HAP-1 (cell line): Measurements from ENCODE around the gene CDC42EP4.

Source experiments
- DNase-seq, 2 experiments: peaks; one replicate each; pipeline ENCODE4 v3.0.0-alpha.2; 2016 to 2020; ENCODE audit warnings: low spot score in 2 of 2
- H3K27me3 ChIP-seq: fragments of 250-450 bp; sonication (Bioruptor Pico); 2 replicates; pipeline ENCODE4 v1.5.1; 2020; ENCODE audit warnings: low read depth, mild to moderate bottlenecking, moderate library complexity
- H3K36me3 ChIP-seq: fragments of 250-450 bp; sonication (Bioruptor Pico); replicated peaks from 2 replicates; pipeline ENCODE4 v1.5.1; 2020; ENCODE audit warnings: mild to moderate bottlenecking
- H3K4me1 ChIP-seq: fragments of 250-450 bp; sonication (Bioruptor Pico); 2 replicates; pipeline ENCODE4 v1.5.1; 2020; ENCODE audit warnings: mild to moderate bottlenecking
- H3K4me3 ChIP-seq: fragments of 250-450 bp; sonication (Bioruptor Pico); 2 replicates; pipeline ENCODE4 v1.5.1; 2020; ENCODE audit warnings: mild to moderate bottlenecking, moderate library complexity
- H3K9me3 ChIP-seq: fragments of 250-450 bp; sonication (Bioruptor Pico); 2 replicates; pipeline ENCODE4 v1.5.1; 2020; ENCODE audit warnings: mild to moderate bottlenecking, moderate library complexity
- in situ Hi-C: fragments of 300-500 bp; cut with MboI; formaldehyde crosslinking; loops from 3 replicates; pipeline ENCODE4 v1.14.3; 2020; ENCODE audit warnings: low sequenced_read_pairs, inconsistent platforms, mixed read lengths

The CDC42EP4 gene

GRCh38 chr17:73308017-73308823 lies 3.6 kb downstream of the CDC42EP4 start:
- in situ Hi-C loops = no loop called here
- no peaks in the 10 kb centered on the region for H3K27me3 ChIP-seq
- H3K9me3 ChIP-seq = no peaks in the 10 kb centered on the region
- DNase-seq = peak in 1 of 2 experiments; percentile 39
- H3K4me3 ChIP-seq = no peak overlapping the region
- H3K36me3 ChIP-seq = peaks cover 4% of the 10 kb centered on the region; the same call in 1 of the 2 replicates
- peaks cover 27% of the 10 kb centered on the region for H3K4me1 ChIP-seq

GRCh38 chr17:73307130-73307529 lies 4.7 kb downstream of the CDC42EP4 start:
- no peak for DNase-seq
- Histone ChIP-seq H3K27me3 (no peaks in the 10 kb centered on the region), H3K4me3 (no peak overlapping the region), H3K4me1 (peaks cover 16% of the 10 kb centered on the region), H3K36me3 (peaks cover 4% of the 10 kb centered on the region; the same call in 1 of the 2 replicates), H3K9me3 (no peaks in the 10 kb centered on the region)
- in situ Hi-C loops = no loop called here

GRCh38 chr17:73305845-73306836 lies 5.7 kb downstream of the CDC42EP4 start:
- no peaks in the 10 kb centered on the region for H3K27me3 ChIP-seq
- peaks cover 15% of the 10 kb centered on the region for H3K4me1 ChIP-seq
- H3K9me3 ChIP-seq = no peaks in the 10 kb centered on the region
- no peak overlapping the region for H3K4me3 ChIP-seq
- no peak for DNase-seq
- no peaks in the 10 kb centered on the region for H3K36me3 ChIP-seq
- in situ Hi-C loops = no loop called here

- H3K9me3 ChIP-seq = no peaks in the 10 kb centered on the region
- H3K4me1 ChIP-seq = peaks cover 15% of the 10 kb centered on the region
- peak in 1 of 2 experiments; percentile 47 for DNase-seq
- H3K36me3 ChIP-seq = no peaks in the 10 kb centered on the region
- H3K27me3 ChIP-seq = no peaks in the 10 kb centered on the region
- H3K4me3 ChIP-seq = 0 out of 2 replicates have a peak overlapping the region, but pooled peaks have one; percentile 2
- in situ Hi-C loops = no loop called here
Observed at GRCh38 chr17:73304971-73305812, 6.6 kb downstream of the CDC42EP4 start.

- H3K4me3 ChIP-seq = no peak overlapping the region
- in situ Hi-C loops = no loop called here
- DNase-seq = no peak
- no peaks in the 10 kb centered on the region for H3K9me3 ChIP-seq
- H3K4me1 ChIP-seq = peaks cover 11% of the 10 kb centered on the region
- H3K36me3 ChIP-seq = no peaks in the 10 kb centered on the region
- H3K27me3 ChIP-seq = no peaks in the 10 kb centered on the region
Observed at GRCh38 chr17:73304438-73304837, 7.4 kb downstream of the CDC42EP4 start.

GRCh38 chr17:73302189-73302588 lies 9.6 kb downstream of the CDC42EP4 start:
- H3K4me1 ChIP-seq = peaks cover 6% of the 10 kb centered on the region
- in situ Hi-C loops = no loop called here

GRCh38 chr17:73301369-73301768 lies 10.4 kb downstream of the CDC42EP4 start:
- Histone ChIP-seq H3K27me3 (no peaks in the 10 kb centered on the region), H3K4me1 (peaks cover 6% of the 10 kb centered on the region)
- in situ Hi-C loops = no loop called here

More at GRCh38 chr17:73302189-73302588, 9.6 kb downstream of the CDC42EP4 start:
- H3K27me3 ChIP-seq = no peaks in the 10 kb centered on the region
- no peak for DNase-seq
- no peak overlapping the region for H3K4me3 ChIP-seq
- no peaks in the 10 kb centered on the region for H3K36me3 ChIP-seq
- no peaks in the 10 kb centered on the region for H3K9me3 ChIP-seq

GRCh38 chr17:73300392-73300791 lies 11.4 kb downstream of the CDC42EP4 start:
- Histone ChIP-seq H3K4me1 (peaks cover 4% of the 10 kb centered on the region; the same call in 1 of the 2 replicates), H3K27me3 (no peaks in the 10 kb centered on the region)
- in situ Hi-C loops = no loop called here

More at GRCh38 chr17:73301369-73301768, 10.4 kb downstream of the CDC42EP4 start:
- Histone ChIP-seq H3K9me3 (no peaks in the 10 kb centered on the region), H3K36me3 (no peaks in the 10 kb centered on the region), H3K4me3 (no peak overlapping the region)
- no peak for DNase-seq

GRCh38 chr17:73297934-73298861 lies 13.6 kb downstream of the CDC42EP4 start:
- Histone ChIP-seq H3K4me1 (no peaks in the 10 kb centered on the region), H3K4me3 (no peak overlapping the region), H3K9me3 (no peaks in the 10 kb centered on the region), H3K27me3 (no peaks in the 10 kb centered on the region), H3K36me3 (no peaks in the 10 kb centered on the region)
- in situ Hi-C loops = no loop called here
- DNase-seq = no peak

More at GRCh38 chr17:73300392-73300791, 11.4 kb downstream of the CDC42EP4 start:
- no peak overlapping the region for H3K4me3 ChIP-seq
- DNase-seq = no peak
- no peaks in the 10 kb centered on the region for H3K36me3 ChIP-seq
- no peaks in the 10 kb centered on the region for H3K9me3 ChIP-seq

GRCh38 chr17:73293480-73293911 lies 18.3 kb downstream of the CDC42EP4 start:
- Histone ChIP-seq H3K4me3 (no peak overlapping the region), H3K27me3 (no peaks in the 10 kb centered on the region), H3K9me3 (no peaks in the 10 kb centered on the region), H3K4me1 (no peaks in the 10 kb centered on the region), H3K36me3 (no peaks in the 10 kb centered on the region; the same call in 1 of the 2 replicates)
- in situ Hi-C loops = no loop called here
- DNase-seq = no peak

GRCh38 chr17:73293031-73293430 lies 18.8 kb downstream of the CDC42EP4 start:
- no peaks in the 10 kb centered on the region for H3K9me3 ChIP-seq
- H3K4me1 ChIP-seq = no peaks in the 10 kb centered on the region
- in situ Hi-C loops = no loop called here
- no peaks in the 10 kb centered on the region for H3K27me3 ChIP-seq
- no peak overlapping the region for H3K4me3 ChIP-seq
- no peak for DNase-seq
- no peaks in the 10 kb centered on the region; the same call in 1 of the 2 replicates for H3K36me3 ChIP-seq

- H3K27me3 ChIP-seq = no peaks in the 10 kb centered on the region
- H3K36me3 ChIP-seq = no peaks in the 10 kb centered on the region; the same call in 1 of the 2 replicates
- in situ Hi-C loops = no loop called here
- H3K9me3 ChIP-seq = no peaks in the 10 kb centered on the region
- DNase-seq = no peak
- no peaks in the 10 kb centered on the region for H3K4me1 ChIP-seq
- no peak overlapping the region for H3K4me3 ChIP-seq
Observed at GRCh38 chr17:73292031-73292531, 19.7 kb downstream of the CDC42EP4 start.
